ENCODE results near the gene GNLY.

GRCh38 chr2:85743304-85743978, 49.3 kb downstream of the GNLY start:
- no peak for TF ChIP-seq CTCF (IDR thresholded peaks at IDR 0.05; ENCODE audit: low read depth, low read length)
- no peak for TF ChIP-seq EZH2phosphoT487 (IDR thresholded peaks at IDR 0.05; ENCODE audit: low read depth)

Measured in OCI-LY3 (cell line).